GM23338 (cell line): Measurements from ENCODE around the gene CRYZL1. TPM values are rescaled to one million over a fixed set of nuclear protein-coding genes. Genes with fewer than 3 reads are reported as not detected.
A peak's percentile ranks its signal among the peaks of the same experiment; 100 is the strongest.

Source experiments
- ATAC-seq: fragments of 200-7000 bp; cut with Tn5 transposase; 3 replicates; pipeline ENCODE4 v1.9.1; 2020
- DNase-seq: peaks from one replicate; pipeline ENCODE4 v3.0.0-alpha.2; 2015; ENCODE audit warnings: low spot score
- H2AFZ ChIP-seq: fragments of 200-600 bp; sonication (generic); 2 replicates; pipeline ENCODE4 v1.8.0; 2016; ENCODE audit warnings: antibody characterized with exemption, mild to moderate bottlenecking, moderate library complexity
- H3F3A ChIP-seq: fragments of 200-600 bp; sonication (generic); replicated peaks from 2 replicates; pipeline ENCODE4 v1.8.0; 2017; ENCODE audit warnings: antibody characterized with exemption, mixed run types, low read depth
- H3K27ac ChIP-seq: fragments of 200-600 bp; sonication (generic); 2 replicates; pipeline ENCODE4 v1.6.1; 2016; ENCODE audit warnings: low read depth
- H3K27me3 ChIP-seq: fragments of 200-600 bp; sonication (generic); 2 replicates; pipeline ENCODE4 v1.8.0; 2016; ENCODE audit warnings: mild to moderate bottlenecking, mixed run types, moderate library complexity; ENCODE audit not compliant: insufficient read depth
- H3K36me3 ChIP-seq: fragments of 200-600 bp; sonication (generic); 2 replicates; pipeline ENCODE4 v1.8.0; 2016; ENCODE audit warnings: mild to moderate bottlenecking; ENCODE audit not compliant: insufficient read depth
- H3K4me1 ChIP-seq: fragments of 200-600 bp; sonication (generic); 2 replicates; pipeline ENCODE4 v1.8.0; 2016; ENCODE audit warnings: mild to moderate bottlenecking, moderate library complexity; ENCODE audit not compliant: insufficient read depth
- H3K4me2 ChIP-seq: fragments of 200-600 bp; sonication (generic); 2 replicates; pipeline ENCODE4 v1.7.1; 2017; ENCODE audit warnings: mixed run types
- H3K4me3 ChIP-seq: fragments of 200-600 bp; sonication (generic); 2 replicates; pipeline ENCODE4 v1.6.1; 2016; ENCODE audit warnings: mixed run types
- H3K79me2 ChIP-seq: fragments of 200-600 bp; sonication (generic); replicated peaks from 2 replicates; pipeline ENCODE4 v1.8.0; 2017; ENCODE audit warnings: mild to moderate bottlenecking; ENCODE audit not compliant: insufficient read depth
- H3K9me2 ChIP-seq: fragments of 200-600 bp; sonication (generic); 2 replicates; pipeline ENCODE4 v1.8.0; 2017; ENCODE audit not compliant: insufficient read depth
- H4K20me1 ChIP-seq: fragments of 200-600 bp; sonication (generic); replicated peaks from 2 replicates; pipeline ENCODE4 v1.8.0; 2017; ENCODE audit warnings: mild to moderate bottlenecking; ENCODE audit not compliant: insufficient read depth
- H3K27ac Mint-ChIP-seq: 2 replicates; pipeline ENCODE4 v1.8.0; 2020; ENCODE audit warnings: inconsistent platforms, mild to moderate bottlenecking, moderate library complexity, mixed read lengths
- H3K27me3 Mint-ChIP-seq: 3 replicates; pipeline ENCODE4 v1.8.0; 2022; ENCODE audit warnings: low read depth, mild to moderate bottlenecking, moderate library complexity, mixed read lengths, inconsistent platforms; ENCODE audit not compliant: insufficient read depth, poor library complexity
- H3K36me3 Mint-ChIP-seq: 3 replicates; pipeline ENCODE4 v1.8.0; 2021; ENCODE audit warnings: low read depth, mild to moderate bottlenecking, inconsistent platforms, moderate library complexity, mixed read lengths
- H3K4me1 Mint-ChIP-seq: 3 replicates; pipeline ENCODE4 v1.8.0; 2020; ENCODE audit warnings: mild to moderate bottlenecking, inconsistent platforms, mixed read lengths
- H3K4me3 Mint-ChIP-seq: 3 replicates; pipeline ENCODE4 v1.8.0; 2021; ENCODE audit warnings: moderate library complexity, mild to moderate bottlenecking, inconsistent platforms, mixed read lengths
- H3K9me3 Mint-ChIP-seq: 3 replicates; pipeline ENCODE4 v1.8.0; 2020; ENCODE audit warnings: moderate library complexity, mild to moderate bottlenecking, inconsistent platforms, mixed read lengths
- CREB1 ChIP-seq: fragments of 250-450 bp; sonication (Bioruptor Pico); IDR thresholded peaks from 2 replicates; pipeline ENCODE4 v1.5.0; 2020; ENCODE audit warnings: low read depth, mild to moderate bottlenecking, moderate library complexity
- ETS1 ChIP-seq: IDR thresholded peaks from 2 replicates; pipeline ENCODE4 v1.6.1; 2016; ENCODE audit warnings: antibody characterized with exemption
- EZH2 ChIP-seq: fragments of 200-600 bp; sonication (generic); IDR thresholded peaks from one replicate; pipeline ENCODE4 v1.8.0; 2017; ENCODE audit warnings: antibody characterized with exemption, mild to moderate bottlenecking, low read depth; ENCODE audit not compliant: unreplicated experiment
- EZH2phosphoT487 ChIP-seq: fragments of 200-600 bp; sonication (generic); IDR thresholded peaks from one replicate; pipeline ENCODE4 v1.8.1; 2018; ENCODE audit warnings: antibody characterized with exemption; ENCODE audit not compliant: unreplicated experiment
- JUNB ChIP-seq: IDR thresholded peaks from one replicate; pipeline ENCODE4 v1.6.1; 2016; ENCODE audit warnings: antibody characterized with exemption; ENCODE audit not compliant: unreplicated experiment
- NANOG ChIP-seq: IDR thresholded peaks from 2 replicates; pipeline ENCODE4 v1.6.1; 2016; ENCODE audit warnings: antibody characterized with exemption, borderline replicate concordance
- POLR2AphosphoS5 ChIP-seq: IDR thresholded peaks from 2 replicates; pipeline ENCODE4 v1.6.1; 2016; ENCODE audit warnings: antibody characterized with exemption, low read depth
- STAT1 ChIP-seq: IDR thresholded peaks from one replicate; pipeline ENCODE4 v1.6.1; 2016; ENCODE audit warnings: antibody characterized with exemption; ENCODE audit not compliant: unreplicated experiment
- ZNF114 ChIP-seq: fragments of 250-450 bp; sonication (Bioruptor Pico); IDR thresholded peaks from 2 replicates; pipeline ENCODE4 v1.5.0; 2020; ENCODE audit warnings: mild to moderate bottlenecking, moderate library complexity
- ZNF331 ChIP-seq: fragments of 250-450 bp; sonication (Bioruptor Pico); IDR thresholded peaks from 2 replicates; pipeline ENCODE4 v1.5.0; 2020; ENCODE audit warnings: low read depth, mild to moderate bottlenecking, moderate library complexity
- polyA plus RNA-seq: library from polyadenylated mRNA; unstranded; fragments of >200 nt; fragmentation: Nextera tagmentation; extraction: Ambion mirVana; gene quantifications from 2 replicates; pipeline ENCODE4 v1.2.1, GENCODE V29; 2016
- total RNA-seq: library from RNA; depleted of rRNA; stranded (reverse); fragments of >200 nt; shearing (Covaris generic); gene quantifications from 2 replicates; pipeline ENCODE4 v1.2.3, GENCODE V29; 2014
- TF ChIP-seq, protein P1 (sequence below), 2 experiments: fragments of 200-600 bp in 1 of 2; sonication (generic) in 1 of 2; conservative IDR thresholded peaks; 2 replicates each; pipeline versions ENCODE4 v1.5.1 to v1.6.1; 2016 to 2017; ENCODE audit warnings: antibody characterized with exemption in 2 of 2, low read depth in 2 of 2, mild to moderate bottlenecking in 2 of 2, moderate library complexity in 1 of 2
- TF ChIP-seq, protein P2 (sequence below): IDR thresholded peaks from one replicate; pipeline ENCODE4 v1.6.1; 2018; ENCODE audit warnings: antibody characterized with exemption; ENCODE audit not compliant: unreplicated experiment
- TF ChIP-seq, protein P3 (sequence below): fragments of 250-450 bp; sonication (Bioruptor Pico); IDR thresholded peaks from 2 replicates; pipeline ENCODE4 v1.5.0; 2020; ENCODE audit warnings: mild to moderate bottlenecking, moderate library complexity

Gene CRYZL1
- total and polyA plus RNA-seq, 2 experiments from 2014 or later: 23.8 to 40.5 TPM

GRCh38 chr21:33586927-33587326 lies 54.6 kb downstream of the CRYZL1 start:
- H3K4me3 Mint-ChIP-seq: peak overlapping the region; percentile 62
- Histone ChIP-seq H3K4me2 (peak overlapping the region; percentile 91), H3K79me2 (peaks cover 24% of the 10 kb centered on the region), H3K36me3 (0 out of 2 replicates have a peak, but pooled peaks cover 7% of the 10 kb centered on the region), H2AFZ (no peak overlapping the region), H3K9me2 (no peaks in the 10 kb centered on the region), H4K20me1 (0 out of 2 replicates have a peak, but pooled peaks cover 8% of the 10 kb centered on the region), H3K27ac (no peak overlapping the region), H3F3A (peaks cover 11% of the 10 kb centered on the region; the same call in 1 of the 2 replicates), H3K4me3 (peak overlapping the region; percentile 87), H3K4me1 (peaks cover 14% of the 10 kb centered on the region; the same call in 1 of the 2 replicates), H3K27me3 (0 out of 2 replicates have a peak, but pooled peaks cover 8% of the 10 kb centered on the region)
- no peak overlapping the region for H3K27ac Mint-ChIP-seq
- H3K36me3 Mint-ChIP-seq: peaks cover 32% of the 10 kb centered on the region; the same call in 2 of the 3 replicates
- DNase-seq (no peak), ATAC-seq (no peak)
- peaks cover 11% of the 10 kb centered on the region for H3K4me1 Mint-ChIP-seq
- peaks cover 9% of the 10 kb centered on the region for H3K27me3 Mint-ChIP-seq
- TF ChIP-seq POLR2AphosphoS5 (no peak), ZNF114 (CRISPR knock-in tag) (no peak), ETS1 (no peak), EZH2phosphoT487 (no peak), JUNB (no peak), CREB1 (no peak), STAT1 (no peak), NANOG (no peak), EZH2 (no peak), ZNF331 (CRISPR knock-in tag) (no peak)
- TF ChIP-seq, protein P1, sequence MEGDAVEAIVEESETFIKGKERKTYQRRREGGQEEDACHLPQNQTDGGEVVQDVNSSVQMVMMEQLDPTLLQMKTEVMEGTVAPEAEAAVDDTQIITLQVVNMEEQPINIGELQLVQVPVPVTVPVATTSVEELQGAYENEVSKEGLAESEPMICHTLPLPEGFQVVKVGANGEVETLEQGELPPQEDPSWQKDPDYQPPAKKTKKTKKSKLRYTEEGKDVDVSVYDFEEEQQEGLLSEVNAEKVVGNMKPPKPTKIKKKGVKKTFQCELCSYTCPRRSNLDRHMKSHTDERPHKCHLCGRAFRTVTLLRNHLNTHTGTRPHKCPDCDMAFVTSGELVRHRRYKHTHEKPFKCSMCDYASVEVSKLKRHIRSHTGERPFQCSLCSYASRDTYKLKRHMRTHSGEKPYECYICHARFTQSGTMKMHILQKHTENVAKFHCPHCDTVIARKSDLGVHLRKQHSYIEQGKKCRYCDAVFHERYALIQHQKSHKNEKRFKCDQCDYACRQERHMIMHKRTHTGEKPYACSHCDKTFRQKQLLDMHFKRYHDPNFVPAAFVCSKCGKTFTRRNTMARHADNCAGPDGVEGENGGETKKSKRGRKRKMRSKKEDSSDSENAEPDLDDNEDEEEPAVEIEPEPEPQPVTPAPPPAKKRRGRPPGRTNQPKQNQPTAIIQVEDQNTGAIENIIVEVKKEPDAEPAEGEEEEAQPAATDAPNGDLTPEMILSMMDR (conservative IDR thresholded peaks at IDR 0.05; ENCODE audit: low read depth in 2 of 2): no peak
- TF ChIP-seq, protein P2, sequence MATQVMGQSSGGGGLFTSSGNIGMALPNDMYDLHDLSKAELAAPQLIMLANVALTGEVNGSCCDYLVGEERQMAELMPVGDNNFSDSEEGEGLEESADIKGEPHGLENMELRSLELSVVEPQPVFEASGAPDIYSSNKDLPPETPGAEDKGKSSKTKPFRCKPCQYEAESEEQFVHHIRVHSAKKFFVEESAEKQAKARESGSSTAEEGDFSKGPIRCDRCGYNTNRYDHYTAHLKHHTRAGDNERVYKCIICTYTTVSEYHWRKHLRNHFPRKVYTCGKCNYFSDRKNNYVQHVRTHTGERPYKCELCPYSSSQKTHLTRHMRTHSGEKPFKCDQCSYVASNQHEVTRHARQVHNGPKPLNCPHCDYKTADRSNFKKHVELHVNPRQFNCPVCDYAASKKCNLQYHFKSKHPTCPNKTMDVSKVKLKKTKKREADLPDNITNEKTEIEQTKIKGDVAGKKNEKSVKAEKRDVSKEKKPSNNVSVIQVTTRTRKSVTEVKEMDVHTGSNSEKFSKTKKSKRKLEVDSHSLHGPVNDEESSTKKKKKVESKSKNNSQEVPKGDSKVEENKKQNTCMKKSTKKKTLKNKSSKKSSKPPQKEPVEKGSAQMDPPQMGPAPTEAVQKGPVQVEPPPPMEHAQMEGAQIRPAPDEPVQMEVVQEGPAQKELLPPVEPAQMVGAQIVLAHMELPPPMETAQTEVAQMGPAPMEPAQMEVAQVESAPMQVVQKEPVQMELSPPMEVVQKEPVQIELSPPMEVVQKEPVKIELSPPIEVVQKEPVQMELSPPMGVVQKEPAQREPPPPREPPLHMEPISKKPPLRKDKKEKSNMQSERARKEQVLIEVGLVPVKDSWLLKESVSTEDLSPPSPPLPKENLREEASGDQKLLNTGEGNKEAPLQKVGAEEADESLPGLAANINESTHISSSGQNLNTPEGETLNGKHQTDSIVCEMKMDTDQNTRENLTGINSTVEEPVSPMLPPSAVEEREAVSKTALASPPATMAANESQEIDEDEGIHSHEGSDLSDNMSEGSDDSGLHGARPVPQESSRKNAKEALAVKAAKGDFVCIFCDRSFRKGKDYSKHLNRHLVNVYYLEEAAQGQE: no peak
- TF ChIP-seq, protein P3, sequence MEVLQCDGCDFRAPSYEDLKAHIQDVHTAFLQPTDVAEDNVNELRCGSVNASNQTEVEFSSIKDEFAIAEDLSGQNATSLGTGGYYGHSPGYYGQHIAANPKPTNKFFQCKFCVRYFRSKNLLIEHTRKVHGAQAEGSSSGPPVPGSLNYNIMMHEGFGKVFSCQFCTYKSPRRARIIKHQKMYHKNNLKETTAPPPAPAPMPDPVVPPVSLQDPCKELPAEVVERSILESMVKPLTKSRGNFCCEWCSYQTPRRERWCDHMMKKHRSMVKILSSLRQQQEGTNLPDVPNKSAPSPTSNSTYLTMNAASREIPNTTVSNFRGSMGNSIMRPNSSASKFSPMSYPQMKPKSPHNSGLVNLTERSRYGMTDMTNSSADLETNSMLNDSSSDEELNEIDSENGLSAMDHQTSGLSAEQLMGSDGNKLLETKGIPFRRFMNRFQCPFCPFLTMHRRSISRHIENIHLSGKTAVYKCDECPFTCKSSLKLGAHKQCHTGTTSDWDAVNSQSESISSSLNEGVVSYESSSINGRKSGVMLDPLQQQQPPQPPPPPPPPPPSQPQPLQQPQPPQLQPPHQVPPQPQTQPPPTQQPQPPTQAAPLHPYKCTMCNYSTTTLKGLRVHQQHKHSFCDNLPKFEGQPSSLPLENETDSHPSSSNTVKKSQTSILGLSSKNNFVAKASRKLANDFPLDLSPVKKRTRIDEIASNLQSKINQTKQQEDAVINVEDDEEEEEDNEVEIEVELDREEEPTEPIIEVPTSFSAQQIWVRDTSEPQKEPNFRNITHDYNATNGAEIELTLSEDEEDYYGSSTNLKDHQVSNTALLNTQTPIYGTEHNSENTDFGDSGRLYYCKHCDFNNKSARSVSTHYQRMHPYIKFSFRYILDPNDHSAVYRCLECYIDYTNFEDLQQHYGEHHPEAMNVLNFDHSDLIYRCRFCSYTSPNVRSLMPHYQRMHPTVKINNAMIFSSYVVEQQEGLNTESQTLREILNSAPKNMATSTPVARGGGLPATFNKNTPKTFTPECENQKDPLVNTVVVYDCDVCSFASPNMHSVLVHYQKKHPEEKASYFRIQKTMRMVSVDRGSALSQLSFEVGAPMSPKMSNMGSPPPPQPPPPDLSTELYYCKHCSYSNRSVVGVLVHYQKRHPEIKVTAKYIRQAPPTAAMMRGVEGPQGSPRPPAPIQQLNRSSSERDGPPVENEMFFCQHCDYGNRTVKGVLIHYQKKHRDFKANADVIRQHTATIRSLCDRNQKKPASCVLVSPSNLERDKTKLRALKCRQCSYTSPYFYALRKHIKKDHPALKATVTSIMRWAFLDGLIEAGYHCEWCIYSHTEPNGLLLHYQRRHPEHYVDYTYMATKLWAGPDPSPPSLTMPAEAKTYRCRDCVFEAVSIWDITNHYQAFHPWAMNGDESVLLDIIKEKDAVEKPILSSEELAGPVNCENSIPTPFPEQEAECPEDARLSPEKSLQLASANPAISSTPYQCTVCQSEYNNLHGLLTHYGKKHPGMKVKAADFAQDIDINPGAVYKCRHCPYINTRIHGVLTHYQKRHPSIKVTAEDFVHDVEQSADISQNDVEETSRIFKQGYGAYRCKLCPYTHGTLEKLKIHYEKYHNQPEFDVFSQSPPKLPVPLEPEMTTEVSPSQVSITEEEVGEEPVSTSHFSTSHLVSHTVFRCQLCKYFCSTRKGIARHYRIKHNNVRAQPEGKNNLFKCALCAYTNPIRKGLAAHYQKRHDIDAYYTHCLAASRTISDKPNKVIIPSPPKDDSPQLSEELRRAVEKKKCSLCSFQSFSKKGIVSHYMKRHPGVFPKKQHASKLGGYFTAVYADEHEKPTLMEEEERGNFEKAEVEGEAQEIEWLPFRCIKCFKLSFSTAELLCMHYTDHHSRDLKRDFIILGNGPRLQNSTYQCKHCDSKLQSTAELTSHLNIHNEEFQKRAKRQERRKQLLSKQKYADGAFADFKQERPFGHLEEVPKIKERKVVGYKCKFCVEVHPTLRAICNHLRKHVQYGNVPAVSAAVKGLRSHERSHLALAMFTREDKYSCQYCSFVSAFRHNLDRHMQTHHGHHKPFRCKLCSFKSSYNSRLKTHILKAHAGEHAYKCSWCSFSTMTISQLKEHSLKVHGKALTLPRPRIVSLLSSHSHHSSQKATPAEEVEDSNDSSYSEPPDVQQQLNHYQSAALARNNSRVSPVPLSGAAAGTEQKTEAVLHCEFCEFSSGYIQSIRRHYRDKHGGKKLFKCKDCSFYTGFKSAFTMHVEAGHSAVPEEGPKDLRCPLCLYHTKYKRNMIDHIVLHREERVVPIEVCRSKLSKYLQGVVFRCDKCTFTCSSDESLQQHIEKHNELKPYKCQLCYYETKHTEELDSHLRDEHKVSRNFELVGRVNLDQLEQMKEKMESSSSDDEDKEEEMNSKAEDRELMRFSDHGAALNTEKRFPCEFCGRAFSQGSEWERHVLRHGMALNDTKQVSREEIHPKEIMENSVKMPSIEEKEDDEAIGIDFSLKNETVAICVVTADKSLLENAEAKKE (CRISPR knock-in tag): no peak
- no peaks in the 10 kb centered on the region for H3K9me3 Mint-ChIP-seq
